HG03558 (cell line): Measurements from ENCODE around the gene FGFR2.

ENCODE experiments used
- ATAC-seq: cut with Tn5 transposase; IDR thresholded peaks from one replicate; pipeline ENCODE4 v1.9.1; 2021; ENCODE audit warnings: moderate number of reproducible peaks; ENCODE audit not compliant: unreplicated experiment; ENCODE audit errors: extremely low read depth

The FGFR2 gene

GRCh38 chr10:121598263-121599249 lies at the start of gene FGFR2:
Gene FGFR2 (minus strand): TSS chr10:121598444. CDS start chr10:121593817, 4,627 bp downstream.
- no peak for ATAC-seq

- ATAC-seq, result no peak
Observed at GRCh38 chr10:121647401-121647800, 49.2 kb upstream of the FGFR2 start.

- no peak for ATAC-seq
Observed at GRCh38 chr10:121645696-121646095, 47.5 kb upstream of the FGFR2 start.

- ATAC-seq, result no peak
Observed at GRCh38 chr10:121644501-121644900, 46.3 kb upstream of the FGFR2 start.

GRCh38 chr10:121640266-121640665 lies 42.0 kb upstream of the FGFR2 start:
- no peak for ATAC-seq

GRCh38 chr10:121639416-121639815 lies 41.2 kb upstream of the FGFR2 start:
- no peak for ATAC-seq

GRCh38 chr10:121637437-121637836 lies 39.2 kb upstream of the FGFR2 start:
- no peak for ATAC-seq

- ATAC-seq, result no peak
Observed at GRCh38 chr10:121633056-121633455, 34.8 kb upstream of the FGFR2 start.

GRCh38 chr10:121631365-121632029 lies 33.3 kb upstream of the FGFR2 start:
- ATAC-seq, result no peak

- no peak for ATAC-seq
Observed at GRCh38 chr10:121628859-121629258, 30.6 kb upstream of the FGFR2 start.

GRCh38 chr10:121627876-121628581 lies 29.8 kb upstream of the FGFR2 start:
- ATAC-seq, result no peak

- ATAC-seq, result no peak
Observed at GRCh38 chr10:121624836-121625486, 26.7 kb upstream of the FGFR2 start.

GRCh38 chr10:121618906-121619305 lies 20.7 kb upstream of the FGFR2 start:
- no peak for ATAC-seq

GRCh38 chr10:121617176-121617575 lies 18.9 kb upstream of the FGFR2 start:
- no peak for ATAC-seq

GRCh38 chr10:121616291-121616690 lies 18.0 kb upstream of the FGFR2 start:
- ATAC-seq, result no peak

GRCh38 chr10:121615836-121616235 lies 17.6 kb upstream of the FGFR2 start:
- no peak for ATAC-seq

- no peak for ATAC-seq
Observed at GRCh38 chr10:121615435-121615793, 17.2 kb upstream of the FGFR2 start.

- ATAC-seq, result no peak
Observed at GRCh38 chr10:121614613-121615434, 16.6 kb upstream of the FGFR2 start.

GRCh38 chr10:121613456-121613855 lies 15.2 kb upstream of the FGFR2 start:
- no peak for ATAC-seq
